CD4-positive, alpha-beta memory T cell (primary cell): Measurements from ENCODE around the gene ACTR1B. TPM values are rescaled to one million over a fixed set of nuclear protein-coding genes. Genes with fewer than 3 reads are reported as not detected.
A peak's percentile ranks its signal among the peaks of the same experiment; 100 is the strongest.
"Not testable (repeated sequence)": the region's sequence is repeated elsewhere in the genome, so short reads cannot be mapped to it uniquely, and the experiment has no call there.

Experiments
- CTCF ChIA-PET: fragments of 350-600 bp; sonication (Branson Sonifier 250); formaldehyde crosslinking; loops from one replicate; lab custom pipeline; 2021; ENCODE audit warnings: inconsistent platforms; ENCODE audit not compliant: partially characterized antibody; lab: Charles Lee
- POLR2A ChIA-PET: fragments of 350-600 bp; sonication (Branson Sonifier 250); formaldehyde crosslinking; loops from one replicate; lab custom pipeline; 2021; ENCODE audit not compliant: partially characterized antibody; lab: Charles Lee
- DNase-seq, 5 donors: peaks; one replicate each; pipeline versions ENCODE4 v3.0.0 to v3.0.0-alpha.2; 2020 to 2022; ENCODE audit warnings: mixed read lengths in 1 of 5
- H3K27ac ChIP-seq: one replicate; pipeline ENCODE4 v1.7.0; 2013; ENCODE audit warnings: low read depth, low read length
- H3K27me3 ChIP-seq: 2 replicates; pipeline ENCODE4 v1.7.0; 2013; ENCODE audit warnings: mild to moderate bottlenecking, low read length, moderate library complexity; ENCODE audit not compliant: insufficient read depth
- H3K36me3 ChIP-seq: 2 replicates; pipeline ENCODE4 v1.7.0; 2013; ENCODE audit warnings: mild to moderate bottlenecking, low read length, moderate library complexity; ENCODE audit not compliant: insufficient read depth
- H3K4me1 ChIP-seq: 2 replicates; pipeline ENCODE4 v1.7.0; 2013; ENCODE audit warnings: mild to moderate bottlenecking, low read length, moderate library complexity; ENCODE audit not compliant: insufficient read depth
- H3K4me3 ChIP-seq, 2 donors: one replicate each; pipeline ENCODE4 v1.7.0; 2013; ENCODE audit warnings: low read length in 2 of 2, mild to moderate bottlenecking in 1 of 2
- H3K9me3 ChIP-seq, 2 donors: one replicate each; pipeline ENCODE4 v1.7.0; 2013; ENCODE audit warnings: low read length in 2 of 2, control low read depth in 1 of 2; ENCODE audit not compliant: control insufficient read depth in 1 of 2
- H3K27ac Mint-ChIP-seq, 7 donors: one replicate each; pipeline ENCODE4 v1.8.0; 2020 to 2021; ENCODE audit warnings: mixed read lengths in 7 of 7, mild to moderate bottlenecking in 6 of 7, inconsistent platforms in 3 of 7, moderate library complexity in 3 of 7
- H3K27me3 Mint-ChIP-seq, 2 donors: one replicate each; pipeline ENCODE4 v1.8.0; 2020 to 2021; ENCODE audit warnings: mixed read lengths in 2 of 2
- H3K36me3 Mint-ChIP-seq, 2 donors: one replicate each; pipeline ENCODE4 v1.8.0; 2020 to 2021; ENCODE audit warnings: mixed read lengths in 2 of 2, inconsistent platforms in 1 of 2, mild to moderate bottlenecking in 1 of 2
- H3K4me1 Mint-ChIP-seq, 4 donors: one replicate each; pipeline ENCODE4 v1.8.0; 2020 to 2021; ENCODE audit warnings: mixed read lengths in 4 of 4, mild to moderate bottlenecking in 1 of 4
- H3K4me3 Mint-ChIP-seq, 8 donors: one replicate each; pipeline ENCODE4 v1.8.0; 2020 to 2021; ENCODE audit warnings: mixed read lengths in 8 of 8, mild to moderate bottlenecking in 7 of 8, moderate library complexity in 6 of 8, inconsistent platforms in 3 of 8
- H3K9me3 Mint-ChIP-seq, 8 donors: one replicate each; pipeline ENCODE4 v1.8.0; 2020 to 2021; ENCODE audit warnings: mixed read lengths in 8 of 8, mild to moderate bottlenecking in 5 of 8, inconsistent platforms in 3 of 8, moderate library complexity in 1 of 8
- intact Hi-C: fragments of 100-400 bp; cut with micrococcal nuclease; formaldehyde crosslinking; loops from one replicate; pipeline ENCODE4 v1.15.1; 2023
- polyA plus RNA-seq, 2 donors: library from polyadenylated mRNA; unstranded; fragments of 300-500 nt; fragmentation: Illumina TruSeq; gene quantifications; one replicate each; pipeline ENCODE4 v1.2.3, GENCODE V29; 2021
- total RNA-seq, 2 experiments: library from RNA; stranded (reverse); gene quantifications; one replicate each; pipeline ENCODE4 v1.2.3, GENCODE V29; 2021

Gene ACTR1B
- total and polyA plus RNA-seq, 4 experiments from 2014 or later, result 12.0 to 97.6 (median 55.8) TPM

- intact Hi-C loops, result loop anchor here (1.0 to 10.0 kb wide), 2 partner anchors 18 to 1689 kb away; partner anchors contain the start of genes ACTR1B, EIF5B and TXNDC9
- Histone ChIP-seq H3K27me3 (no peaks in the 10 kb centered on the region), H3K27ac (peak within 1 kb of the TSS; percentile 88), H3K36me3 (peaks cover 20% of the 10 kb centered on the region), H3K4me3 (peak within 1 kb of the TSS; percentile 84 to 87), H3K4me1 (peaks cover 20% of the 10 kb centered on the region), H3K9me3 (no peaks in the 10 kb centered on the region)
- Mint-ChIP-seq H3K36me3 (peaks cover 28 to 37% of the 10 kb centered on the region in 2 donors), H3K9me3 (peaks cover 0 to 1% (median 0%) of the 10 kb centered on the region in 8 donors), H3K27ac (peak within 1 kb of the TSS; percentile 92 to 99 (median 98)), H3K4me1 (peaks cover 18 to 33% (median 27%) of the 10 kb centered on the region in 4 donors), H3K4me3 (peak within 1 kb of the TSS; percentile 91 to 98 (median 96)), H3K27me3 (no peaks in the 10 kb centered on the region)
- DNase-seq, result peak; percentile 97 to 99 (median 98)
- CTCF ChIA-PET, result interaction anchor here (0.5 to 4.2 kb wide), 15 partner anchors 9 to 103 kb away, joined by 3 to 27 read pairs (median 4); partner anchors contain the start of genes ACTR1B and ZAP70
- POLR2A ChIA-PET, result interaction anchor here (0.9 to 12.8 kb wide), 14 partner anchors 11 to 1509 kb away, joined by 3 to 323 read pairs (median 4); partner anchors contain the start of genes ACTR1B, ANKRD36B, CNNM4 and LIPT1
These were observed 17.9 kb downstream of the ACTR1B start, which contains the start of gene COX5B for GRCh38 chr2:97645695-97646629. TSS of gene COX5B (plus strand) at chr2:97646062. CDS start at chr2:97646087, 25 bp downstream.

GRCh38 chr2:97645112-97645694, 18.6 kb downstream of the ACTR1B start:
- Histone ChIP-seq H3K27ac (peak overlapping the region; percentile 88), H3K9me3 (no peaks in the 10 kb centered on the region), H3K4me3 (peak overlapping the region; percentile 70 to 87), H3K36me3 (peaks cover 20% of the 10 kb centered on the region), H3K27me3 (no peaks in the 10 kb centered on the region), H3K4me1 (peaks cover 20% of the 10 kb centered on the region)
- intact Hi-C loops, result loop anchor here (10.0 kb wide), 1 partner anchor 1690 kb away; the partner anchor contains the start of genes EIF5B and TXNDC9
- peak overlapping the region; percentile 92 to 99 (median 98) for H3K27ac Mint-ChIP-seq
- H3K36me3 Mint-ChIP-seq, result peaks cover 28 to 32% of the 10 kb centered on the region in 2 donors
- peaks cover 18 to 29% (median 25%) of the 10 kb centered on the region in 4 donors for H3K4me1 Mint-ChIP-seq
- H3K9me3 Mint-ChIP-seq, result peaks cover 0 to 1% (median 0%) of the 10 kb centered on the region in 8 donors
- CTCF ChIA-PET, result interaction anchor here (0.5 to 4.2 kb wide), 10 partner anchors 12 to 104 kb away, joined by 3 to 27 read pairs (median 10); partner anchors contain the start of genes ACTR1B and ZAP70
- H3K27me3 Mint-ChIP-seq, result no peaks in the 10 kb centered on the region
- POLR2A ChIA-PET, result interaction anchor here (0.9 to 12.8 kb wide), 14 partner anchors 12 to 1509 kb away, joined by 3 to 323 read pairs (median 4); partner anchors contain the start of genes ACTR1B, ANKRD36B, CNNM4 and LIPT1
- H3K4me3 Mint-ChIP-seq, result peak overlapping the region; percentile 91 to 98 (median 96)
- DNase-seq, result no peak

- H3K4me3 Mint-ChIP-seq, result peak overlapping the region in 1 of 8 donors; percentile 36
- CTCF ChIA-PET, result interaction anchor here (2.3 to 4.2 kb wide), 4 partner anchors 21 to 70 kb away, joined by 10 to 27 read pairs (median 17); partner anchors contain the start of genes ACTR1B and ZAP70
- peaks cover 20 to 27% of the 10 kb centered on the region in 2 donors for H3K36me3 Mint-ChIP-seq
- DNase-seq, result no peak
- no peak overlapping the region for H3K27ac ChIP-seq
- POLR2A ChIA-PET, result interaction anchor here (3.2 to 12.8 kb wide), 2 partner anchors 18 to 70 kb away, joined by 27 to 323 read pairs; partner anchors contain the start of genes ACTR1B and ZAP70
- peak overlapping the region in 2 of 7 donors; percentile 19 to 92 for H3K27ac Mint-ChIP-seq
- H3K27me3 Mint-ChIP-seq, result peaks cover 0 to 2% of the 10 kb centered on the region in 2 donors
- intact Hi-C loops, result loop anchor here (10.0 kb wide), 1 partner anchor 1691 kb away; the partner anchor contains the start of genes EIF5B and TXNDC9
- no peak overlapping the region for H3K4me3 ChIP-seq
- no peaks in the 10 kb centered on the region for H3K27me3 ChIP-seq
- peaks cover 20% of the 10 kb centered on the region for H3K36me3 ChIP-seq
- H3K9me3 ChIP-seq, result no peaks in the 10 kb centered on the region
- H3K4me1 ChIP-seq, result peaks cover 20% of the 10 kb centered on the region
- no peaks in the 10 kb centered on the region for H3K9me3 Mint-ChIP-seq
- peaks cover 15 to 29% (median 23%) of the 10 kb centered on the region in 4 donors for H3K4me1 Mint-ChIP-seq
These were observed 19.7 kb downstream of the ACTR1B start for GRCh38 chr2:97644023-97644717.

GRCh38 chr2:97626049-97626430, 37.8 kb downstream of the ACTR1B start:
- H3K4me1 Mint-ChIP-seq, H3K9me3 ChIP-seq, H3K36me3 Mint-ChIP-seq, H3K27me3 Mint-ChIP-seq, H3K27ac Mint-ChIP-seq, intact Hi-C loops, H3K9me3 Mint-ChIP-seq, H3K4me1 ChIP-seq, POLR2A ChIA-PET, H3K4me3 ChIP-seq, CTCF ChIA-PET, H3K4me3 Mint-ChIP-seq, DNase-seq, H3K27ac ChIP-seq, H3K27me3 ChIP-seq, H3K36me3 ChIP-seq: not testable (repeated sequence)

- H3K36me3 Mint-ChIP-seq, H3K36me3 ChIP-seq, H3K9me3 ChIP-seq, H3K27ac Mint-ChIP-seq, H3K27me3 Mint-ChIP-seq, intact Hi-C loops, H3K27ac ChIP-seq, CTCF ChIA-PET, H3K4me1 ChIP-seq, H3K4me1 Mint-ChIP-seq, H3K4me3 ChIP-seq, H3K9me3 Mint-ChIP-seq, DNase-seq, H3K27me3 ChIP-seq, H3K4me3 Mint-ChIP-seq, POLR2A ChIA-PET: not testable (repeated sequence)
These were observed 38.3 kb downstream of the ACTR1B start for GRCh38 chr2:97625354-97626048.

GRCh38 chr2:97622976-97623375, 40.9 kb downstream of the ACTR1B start:
- H3K27ac Mint-ChIP-seq, H3K4me1 Mint-ChIP-seq, H3K4me3 ChIP-seq, H3K27me3 ChIP-seq, DNase-seq, H3K36me3 Mint-ChIP-seq, H3K9me3 ChIP-seq, H3K27me3 Mint-ChIP-seq, CTCF ChIA-PET, H3K27ac ChIP-seq, POLR2A ChIA-PET, H3K9me3 Mint-ChIP-seq, H3K4me3 Mint-ChIP-seq, intact Hi-C loops, H3K4me1 ChIP-seq, H3K36me3 ChIP-seq: not testable (repeated sequence)
